Upper lobe of left lung (tissue), 4 donors: ENCODE results near the gene POC1B.

Source experiments
- CTCF ChIP-seq, 6 experiments: fragments of 450-650 bp in 4 of 6; fragments of 200-600 bp in 2 of 6; sonication (generic) in 2 of 6; IDR thresholded peaks; one replicate each; pipeline ENCODE4 v1.5.1; 2016 to 2019; ENCODE audit warnings: antibody characterized with exemption in 6 of 6
- EP300 ChIP-seq, 4 donors: sonication (generic); formaldehyde crosslinking; IDR thresholded peaks; one replicate each; pipeline ENCODE4 v1.5.1; 2017; ENCODE audit warnings: antibody characterized with exemption in 4 of 4, control low read depth in 2 of 4

DNA sequence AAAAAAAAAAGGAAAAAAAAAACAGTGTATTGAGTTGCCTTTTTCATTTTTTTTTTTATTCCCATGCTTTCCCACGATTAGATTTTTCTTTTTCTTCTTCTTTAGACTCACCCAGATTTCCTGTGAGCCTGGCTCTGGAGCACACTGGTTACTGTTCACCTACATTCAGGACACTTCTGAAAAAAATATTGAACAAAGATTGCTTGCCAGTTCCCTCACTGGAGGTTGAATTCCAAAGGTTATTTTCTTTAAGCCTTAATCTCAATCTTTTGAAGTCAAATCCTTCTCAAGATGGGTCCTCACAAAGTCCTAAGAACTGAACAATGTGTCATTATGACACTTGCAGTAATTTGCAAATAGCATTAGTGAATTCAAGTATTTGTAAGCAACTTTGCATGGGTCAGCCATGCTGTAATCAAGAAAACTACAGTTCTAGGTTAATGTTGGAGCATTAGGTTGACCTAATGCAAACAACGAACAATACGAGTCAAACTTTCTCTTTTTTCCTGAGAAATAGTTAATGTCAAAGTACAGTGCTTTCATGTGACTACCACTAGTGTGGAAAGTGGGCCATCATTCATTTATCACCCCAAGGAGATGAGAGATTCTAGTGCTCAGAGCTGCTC, 124.3 kb downstream of the POC1B start:
- no peak for TF ChIP-seq CTCF (IDR thresholded peaks at IDR 0.05)
- TF ChIP-seq EP300 (IDR thresholded peaks at IDR 0.05) = no peak
